Kidney epithelial cell (primary cell): Measurements from ENCODE around the gene TSPAN31. TPM values are rescaled to one million over a fixed set of nuclear protein-coding genes. Genes with fewer than 3 reads are reported as not detected.

Source experiments
- DNase-seq: peaks from one replicate; pipeline ENCODE4 v3.0.0-alpha.2; 2010; ENCODE audit warnings: low read depth
- H3K27me3 ChIP-seq: 2 replicates; pipeline ENCODE4 v1.6.0; 2011; ENCODE audit warnings: low read length; ENCODE audit not compliant: control insufficient read depth, insufficient read depth
- H3K36me3 ChIP-seq: 2 replicates; pipeline ENCODE4 v1.5.1; 2011; ENCODE audit warnings: low read length; ENCODE audit not compliant: control insufficient read depth, insufficient read depth
- H3K4me3 ChIP-seq: 2 replicates; pipeline ENCODE4 v1.5.1; 2011; ENCODE audit warnings: low read depth, mild to moderate bottlenecking, control low read depth, low read length
- CTCF ChIP-seq: IDR thresholded peaks from 2 replicates; pipeline ENCODE4 v1.5.1; 2011; ENCODE audit warnings: mild to moderate bottlenecking, moderate library complexity, low read length, control low read depth, inconsistent platforms; ENCODE audit not compliant: insufficient read depth, poor library complexity, severe bottlenecking
- total RNA-seq: library from RNA; depleted of rRNA; stranded (reverse); fragments of >200 nt; gene quantifications from 2 replicates; pipeline ENCODE4 v1.2.3, GENCODE V29; 2015

TSPAN31 gene
- total RNA-seq, 1 donor from 2014 or later = 77.1 TPM

- no peak for TF ChIP-seq CTCF
- no peak for DNase-seq
- Histone ChIP-seq H3K36me3 (no peaks in the 10 kb centered on the region), H3K27me3 (peaks cover 70% of the 10 kb centered on the region), H3K4me3 (no peak overlapping the region)
Measured at GRCh38 chr12:57729321-57729844, 15.5 kb upstream of the TSPAN31 start.

GRCh38 chr12:57730336-57731067 lies 14.3 kb upstream of the TSPAN31 start:
- no peak for DNase-seq
- H3K27me3 ChIP-seq = peaks cover 77% of the 10 kb centered on the region
- TF ChIP-seq CTCF = no peak
- no peak overlapping the region for H3K4me3 ChIP-seq
- no peaks in the 10 kb centered on the region for H3K36me3 ChIP-seq

GRCh38 chr12:57731411-57732080 lies 13.3 kb upstream of the TSPAN31 start:
- H3K36me3 ChIP-seq = no peaks in the 10 kb centered on the region
- H3K4me3 ChIP-seq = no peak overlapping the region
- H3K27me3 ChIP-seq = peaks cover 78% of the 10 kb centered on the region
- no peak for TF ChIP-seq CTCF
- DNase-seq = no peak

GRCh38 chr12:57732270-57732669 lies 12.6 kb upstream of the TSPAN31 start:
- Histone ChIP-seq H3K36me3 (no peaks in the 10 kb centered on the region), H3K27me3 (peaks cover 78% of the 10 kb centered on the region), H3K4me3 (no peak overlapping the region)
- no peak for TF ChIP-seq CTCF
- DNase-seq = no peak

- peaks cover 78% of the 10 kb centered on the region for H3K27me3 ChIP-seq
Measured at GRCh38 chr12:57732726-57733593, 11.9 kb upstream of the TSPAN31 start.

More at GRCh38 chr12:57732726-57733593, 11.9 kb upstream of the TSPAN31 start:
- DNase-seq = no peak
- TF ChIP-seq CTCF = no peak
- Histone ChIP-seq H3K4me3 (no peak overlapping the region), H3K36me3 (no peaks in the 10 kb centered on the region)
